ENCODE data around the gene GABRB2.
"Not testable (repeated sequence)": the region's sequence is repeated elsewhere in the genome, so short reads cannot be mapped to it uniquely, and the experiment has no call there.

The GABRB2 gene

DNA sequence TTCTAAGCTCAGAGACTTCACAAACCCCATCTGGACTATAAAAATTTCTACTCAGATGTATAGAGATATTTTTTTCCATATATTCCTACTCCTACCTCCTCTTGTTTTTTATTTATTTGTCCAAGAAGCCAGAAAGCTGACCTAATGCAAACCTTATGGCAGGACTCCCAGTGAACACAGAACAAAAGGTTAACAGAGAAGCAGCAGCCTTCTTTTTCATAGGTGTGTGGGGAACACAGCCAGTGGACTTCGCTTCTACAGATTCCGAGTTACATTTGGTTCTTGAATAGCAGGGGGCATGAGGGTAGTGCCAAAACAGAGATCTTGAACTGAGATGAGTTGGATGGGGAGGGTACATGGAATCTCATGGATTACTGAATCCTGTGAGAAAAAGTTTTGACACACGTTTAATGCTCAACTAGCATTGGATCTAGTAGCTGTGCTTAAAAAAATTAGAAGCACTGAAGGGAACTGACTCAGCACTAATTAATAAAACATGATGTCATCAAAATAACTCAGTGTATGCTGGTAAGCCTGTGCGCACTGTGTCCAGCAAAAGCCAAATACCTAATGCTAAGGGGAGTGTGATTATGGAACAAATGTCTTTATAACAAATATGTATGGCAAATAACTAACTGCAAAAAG is 240.1 kb downstream of the GABRB2 start:
- no peaks in the 10 kb centered on the region for H3K9me3 ChIP-seq
- H3K4me1 ChIP-seq: no peaks in the 10 kb centered on the region
- no peaks in the 10 kb centered on the region for H3K36me3 ChIP-seq
- H3K27me3 ChIP-seq: no peaks in the 10 kb centered on the region
- DNase-seq: no peak
- TF ChIP-seq, protein P1, sequence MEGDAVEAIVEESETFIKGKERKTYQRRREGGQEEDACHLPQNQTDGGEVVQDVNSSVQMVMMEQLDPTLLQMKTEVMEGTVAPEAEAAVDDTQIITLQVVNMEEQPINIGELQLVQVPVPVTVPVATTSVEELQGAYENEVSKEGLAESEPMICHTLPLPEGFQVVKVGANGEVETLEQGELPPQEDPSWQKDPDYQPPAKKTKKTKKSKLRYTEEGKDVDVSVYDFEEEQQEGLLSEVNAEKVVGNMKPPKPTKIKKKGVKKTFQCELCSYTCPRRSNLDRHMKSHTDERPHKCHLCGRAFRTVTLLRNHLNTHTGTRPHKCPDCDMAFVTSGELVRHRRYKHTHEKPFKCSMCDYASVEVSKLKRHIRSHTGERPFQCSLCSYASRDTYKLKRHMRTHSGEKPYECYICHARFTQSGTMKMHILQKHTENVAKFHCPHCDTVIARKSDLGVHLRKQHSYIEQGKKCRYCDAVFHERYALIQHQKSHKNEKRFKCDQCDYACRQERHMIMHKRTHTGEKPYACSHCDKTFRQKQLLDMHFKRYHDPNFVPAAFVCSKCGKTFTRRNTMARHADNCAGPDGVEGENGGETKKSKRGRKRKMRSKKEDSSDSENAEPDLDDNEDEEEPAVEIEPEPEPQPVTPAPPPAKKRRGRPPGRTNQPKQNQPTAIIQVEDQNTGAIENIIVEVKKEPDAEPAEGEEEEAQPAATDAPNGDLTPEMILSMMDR (IDR thresholded peaks at IDR 0.05; ENCODE audit: low read depth, low read length): no peak
- H3K4me3 ChIP-seq (ENCODE audit: low read depth, low read length): no peak overlapping the region

DNA sequence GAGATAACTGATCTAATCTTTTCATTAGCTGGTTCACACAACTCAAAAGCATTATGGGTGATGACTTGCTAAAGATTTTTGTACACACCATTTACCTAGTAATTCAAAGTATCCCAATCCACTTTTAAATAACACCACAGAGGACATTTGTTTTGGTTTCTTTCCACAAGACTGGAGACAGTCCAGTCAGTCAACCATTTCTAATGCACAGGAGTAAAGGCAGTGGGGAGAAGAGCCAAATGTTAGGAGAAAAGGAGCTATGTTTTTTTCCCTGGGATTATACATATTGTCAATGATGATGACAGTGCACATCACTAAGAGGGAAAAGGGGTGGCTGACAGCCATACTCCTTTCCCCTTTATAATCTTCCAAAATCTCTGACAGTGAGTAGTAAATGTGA is 240.9 kb downstream of the GABRB2 start:
- Histone ChIP-seq H3K36me3 (no peaks in the 10 kb centered on the region), H3K4me1 (no peaks in the 10 kb centered on the region), H3K27me3 (no peaks in the 10 kb centered on the region), H3K9me3 (no peaks in the 10 kb centered on the region), H3K4me3 (ENCODE audit: low read depth, low read length) (no peak overlapping the region)
- TF ChIP-seq, protein P1 (IDR thresholded peaks at IDR 0.05; ENCODE audit: low read depth, low read length): no peak
- no peak for DNase-seq

DNA sequence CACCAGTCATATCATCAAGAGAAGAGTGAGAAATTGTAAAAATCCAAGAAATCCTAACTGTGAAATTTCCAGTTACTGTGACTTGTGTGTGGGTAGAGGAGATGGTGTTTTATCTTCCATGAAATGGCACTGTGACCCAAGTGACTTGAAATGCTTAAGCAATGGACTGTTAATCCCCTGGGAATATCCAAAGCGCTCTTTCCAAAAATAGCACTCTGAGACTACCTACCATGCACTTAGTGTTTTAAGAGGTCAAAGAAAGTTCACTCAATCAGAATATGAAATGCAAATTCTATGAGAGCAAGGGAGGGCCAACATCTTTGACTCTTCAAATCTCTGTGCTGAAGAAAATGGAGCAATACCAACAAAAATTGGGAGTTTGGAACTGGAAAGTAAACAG is 244.0 kb downstream of the GABRB2 start:
- H3K9me3 ChIP-seq: no peaks in the 10 kb centered on the region
- DNase-seq: no peak
- TF ChIP-seq, protein P1 (IDR thresholded peaks at IDR 0.05; ENCODE audit: low read depth, low read length): no peak
- no peak overlapping the region for H3K4me3 ChIP-seq (ENCODE audit: low read depth, low read length)
- no peaks in the 10 kb centered on the region for H3K27me3 ChIP-seq
- H3K36me3 ChIP-seq: no peaks in the 10 kb centered on the region
- H3K4me1 ChIP-seq: no peaks in the 10 kb centered on the region

DNA sequence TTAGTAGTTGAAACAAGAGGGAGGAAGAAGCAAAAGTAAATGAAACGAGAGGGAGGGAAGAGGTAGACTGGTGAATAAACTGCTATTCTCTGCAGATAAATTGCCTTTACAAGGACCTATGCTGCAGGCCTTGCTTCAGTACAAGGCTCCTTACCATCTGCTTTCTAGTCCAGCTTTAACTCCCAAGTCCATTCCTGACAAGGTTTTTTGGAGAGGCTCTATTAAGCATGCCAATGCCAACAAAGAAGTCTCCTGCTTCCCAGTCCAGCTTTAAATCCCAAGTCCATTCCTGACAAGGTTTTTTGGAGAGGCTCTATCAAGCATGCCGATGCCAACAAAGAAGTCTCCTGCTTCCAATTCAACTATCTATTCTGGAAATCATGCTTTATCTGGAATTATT is 244.9 kb downstream of the GABRB2 start:
- TF ChIP-seq, protein P1 (IDR thresholded peaks at IDR 0.05; ENCODE audit: low read depth, low read length): no peak
- no peak for DNase-seq
- no peak overlapping the region for H3K4me3 ChIP-seq (ENCODE audit: low read depth, low read length)
- H3K27me3 ChIP-seq: no peaks in the 10 kb centered on the region
- H3K36me3 ChIP-seq: no peaks in the 10 kb centered on the region
- no peaks in the 10 kb centered on the region for H3K9me3 ChIP-seq
- no peaks in the 10 kb centered on the region for H3K4me1 ChIP-seq

DNA sequence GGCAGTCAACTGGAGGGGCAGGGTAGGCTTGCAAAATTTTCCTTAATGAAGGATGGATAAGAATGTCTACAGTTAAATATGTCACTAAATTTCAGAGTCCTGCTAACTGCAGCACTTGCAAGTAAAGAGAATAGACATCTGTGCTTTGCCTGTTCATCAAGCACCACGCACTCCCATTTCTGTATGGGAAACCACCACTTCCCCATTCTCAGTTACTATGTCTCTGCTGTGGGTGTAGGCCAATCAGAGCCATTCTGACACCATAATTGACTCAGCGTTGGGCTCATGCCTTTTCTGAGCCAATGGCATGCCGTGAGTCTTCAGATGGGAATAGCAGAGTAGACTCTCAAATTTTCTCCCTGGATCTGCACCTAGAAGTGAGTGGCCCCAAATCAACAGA is 247.5 kb downstream of the GABRB2 start:
- H3K9me3 ChIP-seq: no peaks in the 10 kb centered on the region
- no peaks in the 10 kb centered on the region for H3K4me1 ChIP-seq
- TF ChIP-seq, protein P1 (IDR thresholded peaks at IDR 0.05; ENCODE audit: low read depth, low read length): no peak
- H3K36me3 ChIP-seq: no peaks in the 10 kb centered on the region
- DNase-seq: no peak
- no peak overlapping the region for H3K4me3 ChIP-seq (ENCODE audit: low read depth, low read length)
- no peaks in the 10 kb centered on the region for H3K27me3 ChIP-seq

DNA sequence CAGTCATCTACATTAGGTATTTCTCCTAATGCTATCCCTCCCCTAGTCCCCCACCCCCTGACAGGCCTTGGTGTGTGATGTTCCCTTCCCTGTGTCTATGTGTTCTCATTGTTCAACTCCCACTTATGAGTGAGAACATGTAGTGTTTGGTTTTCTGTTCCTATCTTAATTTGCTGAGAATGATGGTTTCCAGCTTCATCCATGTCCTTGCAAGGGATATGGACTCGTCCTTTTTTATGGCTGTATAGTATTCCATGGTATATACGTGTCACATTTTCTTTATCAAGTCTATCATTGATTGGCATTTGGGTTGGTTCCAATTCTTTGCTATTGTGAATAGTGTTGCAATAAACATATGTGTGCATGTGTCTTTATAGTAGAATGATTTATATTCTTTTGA is 249.1 kb downstream of the GABRB2 start:
- not testable (repeated sequence) for H3K4me3 ChIP-seq (ENCODE audit: low read depth, low read length); H3K36me3 ChIP-seq; DNase-seq; H3K9me3 ChIP-seq; H3K4me1 ChIP-seq; H3K27me3 ChIP-seq

All from BE2C (cell line).